GM18519 (cell line): ENCODE measurements around the gene IPMK.
A peak's percentile ranks its signal among the peaks of the same experiment; 100 is the strongest.
"Not testable (repeated sequence)": the region's sequence is repeated elsewhere in the genome, so short reads cannot be mapped to it uniquely, and the experiment has no call there.

ENCODE experiments used
- ATAC-seq: cut with Tn5 transposase; IDR thresholded peaks from one replicate; pipeline ENCODE4 v1.9.1; 2021; ENCODE audit warnings: mild to moderate bottlenecking, moderate library complexity; ENCODE audit not compliant: unreplicated experiment, low FRiP score

Gene IPMK

GRCh38 chr10:58158806-58159205 is 108.9 kb downstream of the IPMK start:
- no peak for ATAC-seq

DNA sequence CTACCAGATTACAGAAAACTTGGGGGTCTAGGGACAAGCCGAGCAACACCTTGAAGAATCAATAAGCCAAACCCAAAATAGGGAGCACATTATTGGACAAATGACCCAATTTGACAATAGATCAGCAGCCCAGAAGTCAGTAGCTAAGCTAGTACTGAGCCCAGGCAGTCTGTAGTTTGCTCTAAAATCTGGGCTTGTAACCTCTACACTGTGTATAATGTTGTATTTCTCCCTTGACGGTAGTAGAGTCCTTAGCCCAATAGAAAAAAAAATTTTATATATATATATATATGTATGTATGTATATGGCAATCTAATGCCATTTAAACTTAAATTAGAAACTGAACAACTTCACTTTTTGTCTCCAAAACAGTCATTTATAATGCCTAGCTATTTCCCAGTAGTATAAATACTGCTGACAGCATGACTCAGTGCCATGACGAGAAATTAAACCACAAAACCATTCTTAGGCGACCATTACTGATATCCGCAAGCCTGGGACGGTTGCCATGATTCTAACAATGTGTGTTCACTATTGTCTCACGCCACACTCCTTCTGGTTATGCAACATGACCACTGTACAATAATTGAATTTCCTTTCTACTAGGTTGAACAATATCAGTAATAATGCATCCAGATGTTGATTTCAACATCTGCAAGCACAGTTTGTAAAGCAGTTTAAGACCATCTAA is 110.5 kb downstream of the IPMK start:
- ATAC-seq, result no peak

GRCh38 chr10:58155941-58156340 is 111.8 kb downstream of the IPMK start:
- not testable (repeated sequence) for ATAC-seq

GRCh38 chr10:58153751-58154150 is 113.9 kb downstream of the IPMK start:
- no peak for ATAC-seq

GRCh38 chr10:58152673-58153263 is 114.9 kb downstream of the IPMK start:
- peak; percentile 68 for ATAC-seq

DNA sequence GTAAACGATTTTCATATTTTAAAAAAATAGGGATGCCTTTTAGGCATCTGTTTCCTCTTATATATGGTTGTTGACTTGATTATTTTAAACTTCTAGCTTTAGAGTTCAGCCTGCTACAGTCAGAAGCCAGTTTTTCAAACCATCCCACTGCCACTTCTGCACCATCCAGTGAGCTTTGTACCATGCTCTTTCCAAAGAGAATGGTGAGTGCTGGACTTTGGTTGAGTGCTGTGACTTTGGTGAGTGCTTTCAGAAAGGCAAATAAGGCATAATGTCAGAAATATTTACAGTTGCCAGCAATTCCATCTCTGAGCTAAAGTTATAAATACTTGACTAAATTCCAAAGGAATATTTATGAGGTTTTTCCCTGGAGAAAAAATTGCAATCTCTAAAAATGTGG is 117.4 kb downstream of the IPMK start:
- ATAC-seq, result no peak

GRCh38 chr10:58143944-58144343 is 123.8 kb downstream of the IPMK start:
- ATAC-seq, result no peak
